ENCODE results near the gene CPSF4L. TPM values are rescaled to one million over a fixed set of nuclear protein-coding genes. Genes with fewer than 3 reads are reported as not detected.

Gene CPSF4L
- polyA plus RNA-seq, 1 of the 3 experiments (the other 2 are of a cell fraction), result 0.10 TPM

DNA sequence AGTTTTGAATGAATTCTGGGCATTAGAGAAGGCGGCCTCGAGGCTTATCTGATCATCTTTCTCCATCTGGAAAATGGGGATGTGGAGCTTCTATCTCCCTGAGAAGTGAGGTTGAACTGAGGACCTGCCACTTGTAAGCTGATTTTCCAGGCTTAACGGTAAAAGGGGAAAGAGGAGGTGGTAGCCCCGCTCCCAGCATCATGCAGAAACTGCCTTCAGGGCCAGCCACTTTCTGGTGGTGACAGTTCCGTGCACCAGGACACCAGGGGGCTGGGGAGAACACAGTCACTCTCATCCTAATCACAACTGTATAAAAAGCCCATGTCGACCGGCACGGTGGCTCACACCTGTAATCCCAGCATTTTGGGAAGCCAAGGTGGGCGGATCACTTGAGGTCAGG is 20.9 kb upstream of the CPSF4L start (continued):
- no peak for TF ChIP-seq RXRA (IDR thresholded peaks at IDR 0.05; ENCODE audit: borderline replicate concordance, low read depth)
- TF ChIP-seq ELF1 (IDR thresholded peaks at IDR 0.05), result no peak
- TF ChIP-seq MXI1 (IDR thresholded peaks at IDR 0.05; ENCODE audit: low read depth, low read length), result no peak
- TF ChIP-seq, protein P1, sequence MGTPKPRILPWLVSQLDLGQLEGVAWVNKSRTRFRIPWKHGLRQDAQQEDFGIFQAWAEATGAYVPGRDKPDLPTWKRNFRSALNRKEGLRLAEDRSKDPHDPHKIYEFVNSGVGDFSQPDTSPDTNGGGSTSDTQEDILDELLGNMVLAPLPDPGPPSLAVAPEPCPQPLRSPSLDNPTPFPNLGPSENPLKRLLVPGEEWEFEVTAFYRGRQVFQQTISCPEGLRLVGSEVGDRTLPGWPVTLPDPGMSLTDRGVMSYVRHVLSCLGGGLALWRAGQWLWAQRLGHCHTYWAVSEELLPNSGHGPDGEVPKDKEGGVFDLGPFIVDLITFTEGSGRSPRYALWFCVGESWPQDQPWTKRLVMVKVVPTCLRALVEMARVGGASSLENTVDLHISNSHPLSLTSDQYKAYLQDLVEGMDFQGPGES (IDR thresholded peaks at IDR 0.05; ENCODE audit: low read depth, low read length), result no peak

DNA sequence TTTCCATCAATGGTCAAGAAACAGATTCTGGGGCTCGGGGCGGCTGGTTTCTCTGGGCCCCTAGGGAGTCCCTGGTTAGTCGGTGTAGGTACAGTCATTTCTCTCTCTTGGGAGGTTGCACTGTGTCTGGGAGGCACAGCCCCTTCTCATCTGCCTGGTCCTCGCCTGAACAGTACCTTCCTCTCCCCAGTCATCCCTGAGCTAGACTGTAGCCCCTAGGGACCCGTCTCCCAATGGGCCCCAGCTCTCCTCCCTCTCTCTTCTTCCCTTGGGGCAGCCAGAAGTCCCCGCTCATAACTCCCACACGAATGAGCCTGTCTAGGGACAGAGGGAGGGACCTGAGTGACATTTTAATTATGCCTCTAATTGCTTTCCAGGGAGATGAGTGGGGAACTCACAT is 20.2 kb upstream of the CPSF4L start:
- H3K9me3 ChIP-seq, result no peaks in the 10 kb centered on the region
- H4K20me1 ChIP-seq (ENCODE audit: insufficient read depth), result peaks cover 31% of the 10 kb centered on the region
- TF ChIP-seq, protein P2, sequence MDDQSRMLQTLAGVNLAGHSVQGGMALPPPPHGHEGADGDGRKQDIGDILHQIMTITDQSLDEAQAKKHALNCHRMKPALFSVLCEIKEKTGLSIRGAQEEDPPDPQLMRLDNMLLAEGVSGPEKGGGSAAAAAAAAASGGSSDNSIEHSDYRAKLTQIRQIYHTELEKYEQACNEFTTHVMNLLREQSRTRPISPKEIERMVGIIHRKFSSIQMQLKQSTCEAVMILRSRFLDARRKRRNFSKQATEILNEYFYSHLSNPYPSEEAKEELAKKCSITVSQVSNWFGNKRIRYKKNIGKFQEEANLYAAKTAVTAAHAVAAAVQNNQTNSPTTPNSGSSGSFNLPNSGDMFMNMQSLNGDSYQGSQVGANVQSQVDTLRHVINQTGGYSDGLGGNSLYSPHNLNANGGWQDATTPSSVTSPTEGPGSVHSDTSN (IDR thresholded peaks at IDR 0.05), result no peak
- TF ChIP-seq JUND (IDR thresholded peaks at IDR 0.05) (no peak), RAD21 (IDR thresholded peaks at IDR 0.05; ENCODE audit: low read length) (no peak), TCF12 (IDR thresholded peaks at IDR 0.05) (no peak), FOXM1 (IDR thresholded peaks at IDR 0.05; ENCODE audit: low read depth) (no peak), YY1 (IDR thresholded peaks at IDR 0.05; ENCODE audit: low read depth) (no peak), GABPA (IDR thresholded peaks at IDR 0.05; ENCODE audit: low read depth) (no peak), ELF1 (IDR thresholded peaks at IDR 0.05) (no peak), EP300 (IDR thresholded peaks at IDR 0.05; ENCODE audit: borderline replicate concordance in 1 of 2, low read depth in 1 of 2, low read length in 1 of 2) (no peak), CTCF (IDR thresholded peaks at IDR 0.05) (no peak), REST (IDR thresholded peaks at IDR 0.05; ENCODE audit: low read depth, low read length) (no peak)
- TF ChIP-seq, protein P3, sequence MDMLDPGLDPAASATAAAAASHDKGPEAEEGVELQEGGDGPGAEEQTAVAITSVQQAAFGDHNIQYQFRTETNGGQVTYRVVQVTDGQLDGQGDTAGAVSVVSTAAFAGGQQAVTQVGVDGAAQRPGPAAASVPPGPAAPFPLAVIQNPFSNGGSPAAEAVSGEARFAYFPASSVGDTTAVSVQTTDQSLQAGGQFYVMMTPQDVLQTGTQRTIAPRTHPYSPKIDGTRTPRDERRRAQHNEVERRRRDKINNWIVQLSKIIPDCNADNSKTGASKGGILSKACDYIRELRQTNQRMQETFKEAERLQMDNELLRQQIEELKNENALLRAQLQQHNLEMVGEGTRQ (IDR thresholded peaks at IDR 0.05; ENCODE audit: borderline replicate concordance, low read depth, low read length), result no peak
- TF ChIP-seq, protein P4, sequence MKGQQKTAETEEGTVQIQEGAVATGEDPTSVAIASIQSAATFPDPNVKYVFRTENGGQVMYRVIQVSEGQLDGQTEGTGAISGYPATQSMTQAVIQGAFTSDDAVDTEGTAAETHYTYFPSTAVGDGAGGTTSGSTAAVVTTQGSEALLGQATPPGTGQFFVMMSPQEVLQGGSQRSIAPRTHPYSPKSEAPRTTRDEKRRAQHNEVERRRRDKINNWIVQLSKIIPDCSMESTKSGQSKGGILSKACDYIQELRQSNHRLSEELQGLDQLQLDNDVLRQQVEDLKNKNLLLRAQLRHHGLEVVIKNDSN (IDR thresholded peaks at IDR 0.05; ENCODE audit: borderline replicate concordance, low read depth), result no peak
- H3K4me3 ChIP-seq (ENCODE audit: low read depth in 2 of 2, low read length in 1 of 2), result no peak overlapping the region
- H3K27ac ChIP-seq (ENCODE audit: low read depth in 2 of 2, low read length in 1 of 2), result no peak overlapping the region
- CTCF ChIA-PET, result interaction anchor here (1.0 to 4.8 kb wide), 11 partner anchors 8 to 917 kb away, joined by 4 to 30 read pairs (median 6); no protein-coding TSS in a partner anchor
- WGBS (ENCODE audit: low lambda C conversion rate), result 96% methylated on average over 7 of the region's 7 CpGs
- H3K4me1 ChIP-seq (ENCODE audit: control insufficient read depth in 1 of 2, insufficient read depth in 2 of 2, low read depth in 1 of 2, low read length in 1 of 2), result peaks cover 9 to 56% of the 10 kb centered on the region in 2 experiments
- no peak overlapping the region for H2AFZ ChIP-seq (ENCODE audit: low read depth)
- DNase-seq, result no peak
- H3K79me2 ChIP-seq (ENCODE audit: insufficient read depth), result peaks cover 31% of the 10 kb centered on the region; the same call in 1 of the 2 replicates
- no peaks in the 10 kb centered on the region for H3F3A ChIP-seq (replicated peaks; ENCODE audit: insufficient read depth)
- POLR2A ChIA-PET, result no interaction called here
- H3K4me2 ChIP-seq, result no peak overlapping the region
- no peak overlapping the region for H3K9ac ChIP-seq
- H3K9me2 ChIP-seq, result no peaks in the 10 kb centered on the region
- H3K36me3 ChIP-seq (replicated peaks in 1 of 2; ENCODE audit: control insufficient read depth in 1 of 2, insufficient read depth in 2 of 2, low read length in 1 of 2), result peaks cover 5 to 22% of the 10 kb centered on the region in 2 experiments
- no peaks in the 10 kb centered on the region for H3K27me3 ChIP-seq (ENCODE audit: insufficient read depth)
